H1 (cell line): ENCODE data around the gene ZNF77. TPM values are rescaled to one million over a fixed set of nuclear protein-coding genes. Genes with fewer than 3 reads are reported as not detected.

ENCODE experiments used
- BACH1 ChIP-seq: IDR thresholded peaks from 2 replicates; pipeline ENCODE4 v1.6.1; 2012; ENCODE audit warnings: low read length, improper control_type of control experiment
- HDAC6 ChIP-seq: IDR thresholded peaks from one replicate; pipeline ENCODE4 v1.7.1; 2012; ENCODE audit warnings: low read depth, mild to moderate bottlenecking, inconsistent platforms, low read length, moderate library complexity
- KDM1A ChIP-seq: fragments of 200-600, 300-600 bp; sonication (generic); IDR thresholded peaks from 2 replicates; pipeline ENCODE4 v1.7.1; 2016; ENCODE audit warnings: mild to moderate bottlenecking, low read length, borderline replicate concordance
- polyA plus RNA-seq, 7 experiments: library from polyadenylated mRNA; depleted of rRNA in 3 of 7; stranded (reverse) in 5 of 7; unstranded in 2 of 7; fragments of >200 nt in 5 of 7; fragments of 200-250 nt in 2 of 7; gene quantifications; 1 replicate in 5 of 7; 2 replicates in 1 of 7; 4 replicates in 1 of 7; pipeline versions ENCODE4 v1.2.1 to v1.2.3, GENCODE V29; 2011 to 2013; ENCODE audit warnings: missing spikeins in 2 of 7, mixed read lengths in 2 of 7
- total RNA-seq: library from RNA; stranded (reverse); fragmentation: NEBNext Ultra II Directional; extraction: Animal tissue kit (Norgen Biotek cat#: 25700); gene quantifications from 2 replicates; pipeline ENCODE4 v1.2.1, GENCODE V29; 2021

Gene ZNF77
- total and polyA plus RNA-seq, 2 of the 8 experiments (the other 6 are each of a cell fraction or from before 2014, with no cell fraction given) = 2.9 to 4.7 TPM

DNA sequence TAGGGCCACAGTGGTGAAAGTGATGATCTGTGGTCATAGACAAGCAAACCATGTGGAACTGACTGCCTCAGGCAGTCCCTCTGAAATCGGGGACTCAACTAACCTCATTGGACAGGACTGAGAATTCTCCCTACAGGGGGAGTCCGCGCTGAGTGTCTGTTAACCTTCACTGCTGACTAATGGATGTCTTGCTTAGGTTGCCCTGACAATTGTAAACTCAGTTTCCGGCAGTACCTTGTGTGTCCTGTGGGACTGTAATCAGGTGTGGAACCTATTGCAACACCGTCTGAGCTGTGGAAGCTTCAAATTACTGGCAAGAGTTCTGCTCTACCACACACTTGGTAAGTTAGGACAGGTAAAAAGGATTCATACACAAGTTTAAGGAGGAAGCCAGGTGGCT, 21.8 kb downstream of the ZNF77 start (continued):
- TF ChIP-seq BACH1 = peak; percentile 53; the same call in 1 of the 2 replicates
- TF ChIP-seq HDAC6 = no peak
- TF ChIP-seq KDM1A = no peak
